HG03045 (cell line): ENCODE data around the gene B3GAT1.

Experiments used
- ATAC-seq: cut with Tn5 transposase; IDR thresholded peaks from one replicate; pipeline ENCODE4 v1.9.1; 2021; ENCODE audit warnings: mild to moderate bottlenecking, moderate library complexity; ENCODE audit not compliant: unreplicated experiment

The B3GAT1 gene

DNA sequence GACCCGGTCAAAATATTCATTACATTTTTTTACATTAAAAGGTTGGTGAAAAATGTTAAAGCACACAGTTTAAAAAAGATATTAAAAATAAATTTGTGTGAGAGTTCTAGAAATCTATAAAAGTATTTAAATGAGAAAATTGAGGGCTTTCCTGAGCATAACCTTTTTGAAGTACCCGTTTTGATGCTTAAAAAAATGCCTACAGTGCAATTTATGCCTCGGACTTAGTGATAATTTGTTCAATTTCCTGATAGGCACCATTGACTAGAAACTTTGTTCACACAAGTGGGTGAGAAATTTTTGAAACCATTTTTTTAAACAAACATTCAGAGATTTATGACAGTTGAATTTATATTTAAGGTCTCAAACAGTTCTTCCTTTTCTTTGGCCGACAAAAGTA is 29.7 kb upstream of the B3GAT1 start:
- no peak for ATAC-seq

DNA sequence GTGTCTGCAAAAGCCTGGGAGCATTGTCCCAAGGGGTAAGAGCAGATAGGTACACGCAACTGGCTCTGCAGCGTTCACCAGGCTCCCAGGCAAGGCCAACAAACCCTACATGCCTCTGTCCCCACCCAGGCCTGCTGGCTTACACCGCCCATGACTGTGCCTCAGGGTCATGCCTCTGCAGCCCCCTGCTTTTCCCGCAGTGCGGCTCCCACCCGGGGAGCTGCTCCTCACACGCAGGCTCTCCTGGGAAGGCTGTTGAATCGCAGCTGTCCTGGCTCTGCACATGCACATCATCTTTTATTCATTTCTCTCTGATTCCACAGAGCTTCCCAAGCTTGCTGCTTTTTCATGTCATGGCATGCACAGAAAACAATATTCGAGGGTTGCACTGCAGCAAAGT is 29.2 kb upstream of the B3GAT1 start:
- no peak for ATAC-seq

GRCh38 chr11:134440851-134441250 is 28.8 kb upstream of the B3GAT1 start:
- no peak for ATAC-seq

GRCh38 chr11:134438542-134439537 is 26.8 kb upstream of the B3GAT1 start:
- no peak for ATAC-seq

GRCh38 chr11:134437821-134438220 is 25.8 kb upstream of the B3GAT1 start:
- no peak for ATAC-seq

- no peak for ATAC-seq
These were observed 24.7 kb upstream of the B3GAT1 start for GRCh38 chr11:134436781-134437180.

- no peak for ATAC-seq
These were observed 21.8 kb upstream of the B3GAT1 start for GRCh38 chr11:134433806-134434205.

- ATAC-seq = no peak
These were observed 21.2 kb upstream of the B3GAT1 start for GRCh38 chr11:134433251-134433650.

GRCh38 chr11:134432776-134433175 is 20.7 kb upstream of the B3GAT1 start:
- ATAC-seq = no peak

DNA sequence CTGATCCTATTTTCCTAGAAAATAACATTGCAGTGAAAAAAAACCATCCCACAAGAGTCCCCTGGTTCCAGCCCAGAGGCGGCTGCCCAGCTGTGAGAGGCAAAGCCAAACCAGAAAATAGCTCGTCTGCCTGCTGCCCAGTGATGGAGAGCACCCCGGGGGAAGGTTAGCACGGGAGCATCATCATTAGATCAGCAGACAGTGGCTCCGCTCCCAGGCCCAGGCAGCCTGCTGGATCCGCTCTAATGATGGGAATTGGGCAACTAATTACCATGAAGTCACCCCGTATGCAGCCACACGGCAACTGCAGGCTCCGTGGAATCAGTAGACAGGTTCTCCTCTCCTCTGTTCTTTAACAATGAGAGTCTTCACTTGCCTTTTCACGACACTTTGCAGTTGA is 17.1 kb upstream of the B3GAT1 start:
- no peak for ATAC-seq

DNA sequence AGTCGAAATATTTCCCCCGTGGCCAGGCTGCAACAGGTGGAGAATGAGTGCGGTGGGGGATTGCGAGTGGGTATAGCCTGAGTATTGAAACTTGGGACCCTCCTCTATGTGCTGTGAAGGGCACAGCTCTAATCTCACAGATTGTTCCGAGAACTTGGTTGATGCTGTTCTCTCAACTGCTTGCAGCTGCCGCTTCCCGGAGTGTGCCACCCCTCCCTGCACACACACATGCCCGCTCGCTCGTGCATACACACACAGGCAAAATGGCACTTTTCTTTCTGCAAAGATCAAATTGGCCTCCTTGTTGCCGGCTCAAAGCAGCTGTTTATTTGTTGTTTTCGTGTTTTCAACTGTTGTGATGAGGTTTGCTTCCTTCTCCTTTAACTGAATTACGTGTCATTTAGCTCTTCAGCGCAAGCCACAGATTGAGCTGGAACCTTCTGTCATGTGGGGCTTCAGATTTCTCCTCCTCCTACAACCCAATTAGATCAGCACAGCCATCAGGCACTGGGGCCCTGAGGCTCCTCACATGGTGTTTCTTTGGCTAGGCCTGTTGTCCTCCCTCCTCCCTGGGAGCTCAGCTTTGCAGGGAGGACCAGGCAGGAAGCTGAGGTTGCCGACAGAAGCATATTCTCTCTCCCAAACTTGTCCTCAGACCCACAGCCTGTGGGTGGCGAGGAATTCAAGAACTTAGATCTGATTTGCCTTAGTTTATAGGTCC is 13.9 kb upstream of the B3GAT1 start:
- no peak for ATAC-seq

- ATAC-seq = no peak
These were observed 13.4 kb upstream of the B3GAT1 start for GRCh38 chr11:134425413-134425812.

- no peak for ATAC-seq
These were observed 11.1 kb upstream of the B3GAT1 start for GRCh38 chr11:134423106-134423505.

DNA sequence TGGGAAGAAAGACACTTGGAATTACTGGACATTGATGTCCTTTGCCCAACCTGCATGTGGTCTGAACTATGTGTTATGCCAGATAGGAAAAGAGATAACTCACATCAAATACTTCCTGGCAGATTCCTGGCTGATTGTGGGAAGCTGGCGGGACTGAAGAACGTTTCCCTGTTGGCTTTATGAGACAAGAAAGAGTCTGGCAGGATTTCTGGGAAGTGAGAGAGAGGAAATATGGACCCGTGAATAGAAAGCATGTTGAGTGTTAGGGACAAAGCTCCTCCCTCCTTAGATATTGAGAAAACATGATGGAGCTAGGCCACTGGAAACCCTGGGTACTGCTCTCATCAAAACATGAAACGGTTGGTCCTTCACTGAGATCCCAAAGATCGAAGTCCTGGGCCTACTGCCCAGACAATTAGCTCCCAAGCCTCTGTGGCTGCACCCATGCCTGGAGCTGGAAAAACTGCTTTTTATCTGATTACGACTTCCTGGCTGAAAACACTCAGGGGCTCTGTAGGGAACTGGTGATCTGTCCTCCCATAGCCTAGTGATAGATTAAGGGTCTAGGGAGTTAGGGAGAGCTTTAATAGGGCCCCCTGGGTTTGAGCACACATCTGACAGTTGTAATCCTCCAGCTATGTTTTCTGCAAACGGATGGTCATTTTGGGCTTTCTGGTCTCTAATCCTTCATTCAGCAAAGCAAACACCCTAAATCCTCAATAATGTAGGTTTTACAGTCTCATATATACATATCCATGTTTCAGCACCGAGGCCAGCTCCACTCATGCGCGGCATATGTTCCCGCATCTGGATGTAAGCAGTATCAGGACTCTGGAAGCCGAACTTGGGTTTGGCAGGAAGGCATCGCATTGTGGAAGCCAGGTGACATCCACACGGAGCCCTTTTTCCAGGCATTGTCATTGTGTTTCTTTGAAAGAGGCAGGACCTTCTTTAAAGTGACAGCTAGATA is 6.1 kb upstream of the B3GAT1 start:
- ATAC-seq = no peak

- no peak for ATAC-seq
These were observed 4.7 kb upstream of the B3GAT1 start for GRCh38 chr11:134416726-134417125.

DNA sequence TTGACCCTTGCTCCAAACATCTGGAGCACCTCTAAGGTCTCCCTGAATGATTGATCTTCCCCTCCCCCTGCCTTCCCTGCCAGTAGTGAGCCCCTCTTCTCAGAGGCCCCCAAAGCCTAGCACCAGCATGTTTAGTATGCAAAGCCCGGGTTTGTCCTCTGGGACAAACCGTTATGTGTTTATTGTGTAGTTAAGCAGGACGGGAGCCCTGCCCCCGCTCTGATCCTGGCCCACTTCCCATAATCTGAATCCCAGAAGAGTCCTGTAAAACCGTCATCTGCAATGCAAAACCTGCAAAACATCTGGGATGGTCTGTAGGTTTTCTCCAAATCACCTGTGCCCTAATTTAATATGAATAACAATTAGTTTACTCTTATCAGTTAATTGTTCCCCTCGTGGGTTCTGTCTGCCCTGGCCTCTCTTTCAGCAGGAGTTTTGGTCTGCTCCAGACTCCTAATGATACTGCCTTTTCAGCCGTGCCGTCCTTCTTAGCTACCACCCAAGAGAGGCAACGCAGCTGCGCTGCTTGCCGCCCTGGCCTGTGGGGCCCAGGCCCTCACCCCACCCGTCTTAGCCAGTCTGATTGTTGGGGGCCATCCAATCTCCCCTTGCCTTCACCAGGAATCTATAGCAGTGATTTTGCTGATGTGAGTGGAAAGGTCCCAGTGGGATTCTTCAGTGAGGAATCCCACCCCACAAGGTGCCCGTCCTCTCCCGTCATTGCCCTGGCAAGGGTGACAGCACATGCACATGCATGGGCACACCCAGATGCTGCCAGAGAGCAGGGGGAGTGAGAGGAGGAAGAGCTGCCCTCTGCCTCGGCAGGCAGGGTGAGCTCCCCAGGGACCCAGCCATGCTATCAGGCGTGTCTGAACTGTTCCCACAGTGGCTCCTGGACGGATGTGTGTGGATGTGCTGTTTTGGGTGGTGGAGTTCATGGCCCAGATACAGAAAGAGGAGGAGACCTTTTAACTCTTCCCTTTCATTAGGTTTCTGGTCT is 3.0 kb upstream of the B3GAT1 start:
- ATAC-seq = no peak

- ATAC-seq = no peak
These were observed 2.0 kb upstream of the B3GAT1 start for GRCh38 chr11:134413826-134414731.

DNA sequence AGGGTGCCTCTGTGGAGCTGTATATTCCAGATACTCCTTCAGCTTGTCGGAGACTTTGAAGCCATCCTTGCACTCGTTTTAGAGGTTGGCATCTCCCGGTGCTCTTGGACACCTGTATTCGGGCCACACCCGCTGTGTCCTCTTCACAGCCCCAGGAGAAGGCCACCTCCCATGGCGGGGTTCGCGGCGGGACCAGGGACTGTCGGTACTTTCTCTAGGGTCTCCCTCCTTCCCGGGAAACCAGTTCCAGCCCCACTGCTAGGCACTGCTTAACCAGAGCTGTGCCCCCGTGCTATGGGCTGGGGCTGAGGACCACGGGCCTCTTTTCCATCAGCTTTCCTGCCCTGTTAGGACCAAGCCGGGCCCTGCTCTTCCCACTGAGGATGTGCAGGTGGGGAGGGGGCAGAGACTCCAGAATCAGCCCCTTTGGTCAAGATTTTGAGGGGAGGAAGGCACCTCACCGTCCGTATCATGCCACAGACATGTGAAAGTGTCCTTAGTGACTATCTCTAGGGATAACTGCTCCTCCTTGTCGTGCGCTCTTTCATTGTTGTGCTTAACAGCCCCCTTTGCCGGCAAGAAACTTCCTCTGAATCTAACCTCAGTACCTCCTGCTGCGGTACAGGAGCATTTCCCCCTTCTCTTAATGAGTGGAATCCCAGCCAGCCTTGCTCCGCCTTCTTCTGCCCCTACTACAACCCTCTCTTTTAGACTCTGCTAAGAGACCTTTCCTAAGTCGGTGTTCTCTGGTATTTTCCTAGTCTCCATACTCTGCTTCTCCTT is 1.2 kb upstream of the B3GAT1 start:
- no peak for ATAC-seq
